Stimulated activated CD4-positive, alpha-beta T cell treated with anti-CD3 and anti-CD28 coated beads, Interleukin-2, amount 100 ng/mL, for 24 hours (primary cell): ENCODE results near the gene EXOC3L1.

Experiments
- DNase-seq, 2 donors: peaks; one replicate each; pipeline ENCODE4 v3.0.0-alpha.2; 2020

Gene EXOC3L1

GRCh38 chr16:67181346-67181745, 8.6 kb downstream of the EXOC3L1 start:
- no peak for DNase-seq

GRCh38 chr16:67180166-67180565, 9.8 kb downstream of the EXOC3L1 start:
- no peak for DNase-seq

DNA sequence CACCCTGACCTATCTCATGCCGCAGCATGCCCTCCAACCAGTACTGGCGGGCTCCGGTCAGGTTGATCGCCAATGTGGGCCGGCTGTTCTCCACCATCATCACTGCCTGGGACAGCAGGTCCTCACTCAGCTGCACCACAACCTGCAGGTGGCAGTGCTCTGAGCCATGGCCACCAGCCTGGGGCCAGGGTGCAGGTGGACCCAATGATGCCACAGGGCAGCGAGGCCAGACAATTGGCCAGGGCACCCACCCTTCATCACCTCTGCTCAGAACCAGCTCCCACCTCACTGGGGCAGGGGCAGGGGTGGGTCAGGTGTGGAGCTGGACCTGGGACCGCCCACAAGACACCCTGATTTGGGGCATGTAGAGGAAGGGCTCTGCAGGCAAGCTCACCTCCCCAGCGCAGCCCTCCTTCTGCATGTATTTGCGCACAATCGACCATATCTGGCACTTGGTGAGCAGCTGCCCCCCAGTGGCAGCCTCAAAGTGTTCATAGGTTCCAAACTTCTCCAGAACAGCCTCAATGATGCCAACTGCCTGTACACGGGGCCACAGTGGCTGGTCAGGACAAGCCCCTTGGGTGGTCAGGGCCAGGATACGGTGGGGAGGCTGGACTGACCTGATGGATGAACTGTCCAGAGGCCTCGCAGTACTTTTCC, 10.4 kb downstream of the EXOC3L1 start:
- no peak for DNase-seq

DNA sequence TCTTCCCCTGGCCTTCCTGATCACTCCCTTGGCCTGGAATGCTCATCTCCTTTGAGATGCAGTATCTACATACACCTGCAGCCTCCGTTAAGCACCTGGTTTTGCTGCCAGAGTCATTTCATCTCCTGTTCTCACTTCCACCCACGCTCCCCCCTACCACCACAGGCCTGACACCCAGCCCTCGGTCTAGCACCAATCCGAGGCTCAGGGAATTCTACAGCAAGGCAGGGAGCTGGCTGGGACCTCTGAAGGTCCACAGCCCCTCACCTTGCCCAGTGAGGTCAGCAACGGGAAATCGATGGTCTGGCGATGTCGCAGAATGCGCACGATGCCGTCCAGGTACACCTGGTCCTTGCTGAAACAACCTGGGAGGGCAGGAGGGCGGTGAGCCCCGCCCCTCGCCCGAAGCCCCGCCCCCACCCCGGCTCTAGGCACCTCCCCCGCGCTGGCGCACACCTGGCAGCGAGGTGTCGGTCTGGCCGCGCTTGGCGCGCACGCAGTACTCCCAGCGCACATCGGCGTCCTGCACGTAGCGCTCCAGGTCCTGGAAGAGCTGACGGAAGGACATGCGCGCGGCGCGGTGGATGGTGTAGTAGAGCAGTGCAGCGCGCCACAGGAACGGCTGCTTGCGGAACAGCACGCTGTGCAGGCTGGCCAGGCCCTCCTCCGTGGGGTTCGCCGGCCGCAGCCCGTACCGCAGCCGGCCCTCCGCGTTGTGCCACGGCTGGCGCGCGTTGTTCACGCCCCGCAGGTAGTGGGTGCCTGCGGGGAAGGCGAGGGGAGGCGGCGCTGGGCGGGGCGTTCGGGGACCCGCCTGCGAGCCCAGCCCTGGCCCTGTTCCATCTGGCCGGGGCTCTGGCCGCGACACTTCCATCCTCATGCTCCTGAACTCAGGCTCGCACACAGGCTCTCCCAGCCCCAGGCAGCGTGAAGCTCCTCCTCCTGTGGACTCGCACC, 11.9 kb downstream of the EXOC3L1 start:
- DNase-seq, result peak; percentile 48 to 57

DNA sequence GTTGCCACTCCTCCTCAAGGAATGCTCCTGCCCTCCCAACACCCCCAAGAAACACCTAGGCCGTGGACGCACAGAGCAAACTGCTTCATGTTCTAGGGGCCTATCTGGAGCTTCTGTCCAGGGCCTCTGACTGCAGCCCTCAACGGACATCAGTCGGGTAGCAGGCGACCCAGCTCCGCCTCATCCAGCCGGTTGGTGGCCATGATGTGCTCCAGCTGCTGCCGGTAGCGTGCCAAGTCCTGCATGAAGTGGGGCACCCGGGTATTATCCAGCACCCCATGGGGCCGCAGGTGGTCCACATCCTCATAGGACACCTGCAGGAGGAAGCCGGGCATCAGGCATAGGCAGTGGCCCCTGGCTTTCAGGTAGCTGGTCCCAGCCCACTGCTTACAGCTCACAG, 13.3 kb downstream of the EXOC3L1 start:
- no peak for DNase-seq

DNA sequence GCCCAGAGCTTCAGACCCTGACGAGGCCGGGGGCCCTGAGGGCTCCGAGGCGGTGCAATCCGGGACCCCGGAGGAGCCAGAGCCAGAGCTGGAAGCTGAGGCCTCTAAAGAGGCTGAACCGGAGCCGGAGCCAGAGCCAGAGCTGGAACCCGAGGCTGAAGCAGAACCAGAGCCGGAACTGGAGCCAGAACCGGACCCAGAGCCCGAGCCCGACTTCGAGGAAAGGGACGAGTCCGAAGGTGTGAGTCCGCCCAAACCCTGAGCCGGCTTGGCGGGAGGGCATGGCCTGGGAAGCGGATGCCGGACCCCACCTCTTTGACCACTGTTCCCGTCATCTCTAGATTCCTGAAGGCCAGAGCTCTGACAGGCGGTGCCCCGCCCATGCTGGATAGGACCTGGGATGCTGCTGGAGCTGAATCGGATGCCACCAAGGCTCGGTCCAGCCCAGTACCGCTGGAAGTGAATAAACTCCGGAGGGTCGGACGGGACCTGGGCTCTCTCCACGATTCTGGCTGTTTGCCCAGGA, 15.2 kb downstream of the EXOC3L1 start:
- no peak for DNase-seq

GRCh38 chr16:67173808-67174705, 15.9 kb downstream of the EXOC3L1 start:
- DNase-seq, result peak; percentile 60 to 73

DNA sequence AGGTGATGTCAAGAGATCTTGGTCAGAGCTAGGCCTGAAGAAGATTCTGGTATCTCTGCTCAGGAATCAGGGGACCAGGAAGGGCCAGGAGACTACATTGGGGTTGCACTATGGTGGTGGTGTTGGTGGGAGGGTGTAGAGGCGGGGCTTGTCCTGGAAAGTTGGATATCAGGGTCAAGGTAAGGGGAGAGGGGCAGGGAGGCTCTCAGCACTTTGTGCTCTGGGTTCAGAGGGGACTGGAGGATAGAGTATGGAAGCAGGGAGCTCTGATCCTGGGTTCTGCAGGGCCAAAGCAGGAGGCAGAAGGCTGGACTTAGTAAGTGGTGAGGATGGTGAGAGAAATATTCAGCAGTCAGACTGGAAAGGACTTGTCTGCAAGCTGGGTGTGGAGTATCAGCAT, 16.6 kb downstream of the EXOC3L1 start:
- no peak for DNase-seq

DNA sequence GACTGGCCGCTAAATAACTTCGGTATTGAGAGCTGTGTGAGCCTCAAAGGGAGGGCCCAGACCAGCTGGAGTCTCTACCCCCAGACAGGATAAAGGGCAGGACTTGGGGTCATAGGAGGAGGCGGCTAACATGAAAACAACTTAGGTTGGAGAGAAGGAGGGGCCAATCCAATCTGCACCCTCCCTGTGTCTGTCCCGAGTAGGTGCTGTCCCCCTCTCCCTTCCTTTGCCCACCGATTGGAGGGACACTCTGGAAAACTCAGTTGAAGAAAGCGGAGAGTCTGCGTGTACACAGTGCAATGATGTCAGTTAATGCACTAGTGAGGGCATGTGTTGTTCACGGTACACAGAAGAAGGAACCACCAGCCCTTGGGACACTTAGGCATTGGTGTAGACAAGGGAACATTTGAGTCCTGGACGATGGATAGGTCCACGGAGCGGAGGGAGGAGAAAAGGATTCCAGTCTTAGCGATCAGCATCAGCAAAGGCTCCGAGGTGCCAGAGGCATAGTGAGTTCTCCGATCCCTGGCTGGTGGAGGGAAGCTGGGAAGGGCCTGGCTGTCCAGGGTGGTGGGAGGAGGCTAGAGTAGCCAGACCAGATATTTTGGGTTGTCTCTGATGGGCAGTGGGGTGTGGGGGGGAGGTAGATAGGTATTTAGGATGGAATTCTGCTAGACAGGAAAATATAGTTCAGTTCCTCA, 18.8 kb downstream of the EXOC3L1 start:
- no peak for DNase-seq

DNA sequence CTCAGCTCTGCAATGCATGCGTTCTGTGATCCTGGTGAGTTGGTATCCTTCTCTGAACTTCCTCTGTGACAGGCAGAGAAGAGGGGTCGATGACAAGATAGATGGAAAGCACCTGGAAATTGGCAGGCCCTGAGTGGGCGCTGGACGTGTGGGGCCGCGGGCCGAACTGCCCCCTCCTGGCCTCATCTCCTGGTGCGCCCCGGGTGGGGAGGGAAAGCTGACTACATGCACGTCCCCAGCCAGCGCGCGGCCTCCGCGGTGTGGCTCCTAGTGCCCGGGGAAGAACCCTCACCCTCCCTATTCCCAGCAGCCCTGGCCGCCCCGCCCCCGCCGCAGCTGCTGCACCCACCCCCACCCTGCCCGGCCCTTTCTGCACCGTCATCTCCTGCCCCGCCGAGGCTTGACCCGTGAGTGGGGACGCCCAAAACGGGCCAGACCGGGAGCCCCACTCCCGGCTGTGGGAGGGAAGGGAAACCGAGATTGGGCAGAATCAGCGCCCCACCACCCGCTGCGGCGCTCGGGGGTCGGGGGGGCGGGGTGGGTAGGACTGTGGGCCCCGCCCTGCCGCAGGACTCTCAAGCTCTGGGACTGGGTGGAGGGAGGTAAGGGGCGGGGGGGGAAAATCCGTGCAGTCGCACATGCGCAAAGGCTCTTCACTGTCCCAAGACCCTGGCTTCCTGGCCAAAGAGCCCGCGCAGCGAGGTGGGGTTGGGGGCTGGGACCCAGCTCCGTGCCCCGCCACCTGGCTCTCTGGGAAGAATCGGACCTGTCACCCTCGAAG, 19.6 kb downstream of the EXOC3L1 start, which contains the start of gene NOL3:
TSS of gene NOL3 (plus strand) at position 371 of the 781 bp plus-strand sequence.
- peak; percentile 43 to 71 for DNase-seq

DNA sequence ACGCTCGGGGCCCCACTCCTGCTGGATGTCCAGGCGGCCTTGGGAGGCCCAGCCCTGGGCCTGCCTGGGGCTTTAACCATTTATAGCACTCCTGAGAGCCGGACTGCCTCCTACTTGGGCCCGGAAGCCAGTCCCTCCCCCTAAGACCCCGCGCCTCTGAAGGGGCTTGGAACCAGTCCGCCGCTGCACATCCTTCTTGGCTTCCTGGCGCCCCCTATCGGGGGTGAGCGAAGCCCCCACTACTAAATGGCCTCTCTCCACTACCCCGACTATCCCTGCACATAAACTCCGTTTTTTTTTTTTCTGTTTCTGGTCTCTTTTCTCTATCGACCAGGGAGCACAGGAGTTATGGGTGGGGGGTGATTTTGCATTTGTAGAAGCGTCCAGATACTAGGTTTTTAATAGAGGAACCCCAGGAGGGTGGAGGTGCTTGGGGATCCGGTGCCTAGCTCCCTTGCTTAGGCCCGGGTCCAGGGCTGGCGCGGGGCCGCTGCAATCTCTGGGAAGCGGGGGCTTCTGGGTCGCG, 20.2 kb downstream of the EXOC3L1 start:
- peak; percentile 52 to 58 for DNase-seq

DNA sequence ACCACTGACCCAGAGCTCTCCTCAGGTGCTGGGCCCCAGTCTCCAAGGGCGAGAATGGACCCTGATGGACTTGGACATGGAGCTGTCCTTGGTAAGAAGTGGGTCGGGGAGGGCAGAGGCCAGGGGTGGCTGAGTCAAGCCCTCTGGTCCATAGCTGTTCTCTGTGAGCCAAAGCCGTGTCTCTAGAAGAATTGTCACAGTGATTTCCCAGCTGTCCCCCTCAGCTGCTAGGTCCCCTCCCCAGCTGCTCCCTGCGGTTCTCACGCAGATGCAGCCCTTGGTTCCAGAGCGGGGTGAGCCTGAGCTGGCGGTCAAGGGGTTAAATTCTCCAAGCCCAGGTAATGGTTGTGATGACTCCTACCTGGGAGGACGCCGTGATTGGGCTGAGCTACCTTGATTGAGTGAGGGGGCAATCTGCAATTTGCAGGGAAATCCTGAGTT, 20.9 kb downstream of the EXOC3L1 start:
- no peak for DNase-seq

DNA sequence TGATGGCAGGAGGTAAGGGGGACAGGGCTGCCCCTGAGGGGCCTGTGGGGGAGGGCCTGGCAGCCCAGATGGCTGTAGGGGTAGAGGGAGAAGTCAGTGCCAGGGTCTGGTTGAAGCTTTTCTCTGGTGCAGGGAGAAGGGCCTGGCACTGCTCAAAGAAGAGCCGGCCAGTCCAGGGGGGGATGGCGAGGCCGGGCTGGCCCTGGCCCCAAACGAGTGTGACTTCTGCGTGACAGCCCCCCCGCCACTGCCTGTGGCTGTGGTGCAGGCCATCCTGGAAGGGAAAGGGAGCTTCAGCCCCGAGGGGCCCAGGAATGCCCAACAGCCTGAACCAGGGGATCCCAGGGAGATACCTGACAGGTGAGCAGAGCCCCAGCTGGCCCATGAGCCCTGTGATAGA, 22.3 kb downstream of the EXOC3L1 start:
- DNase-seq, result no peak

GRCh38 chr16:67166598-67167168, 23.3 kb downstream of the EXOC3L1 start:
- DNase-seq, result no peak

DNA sequence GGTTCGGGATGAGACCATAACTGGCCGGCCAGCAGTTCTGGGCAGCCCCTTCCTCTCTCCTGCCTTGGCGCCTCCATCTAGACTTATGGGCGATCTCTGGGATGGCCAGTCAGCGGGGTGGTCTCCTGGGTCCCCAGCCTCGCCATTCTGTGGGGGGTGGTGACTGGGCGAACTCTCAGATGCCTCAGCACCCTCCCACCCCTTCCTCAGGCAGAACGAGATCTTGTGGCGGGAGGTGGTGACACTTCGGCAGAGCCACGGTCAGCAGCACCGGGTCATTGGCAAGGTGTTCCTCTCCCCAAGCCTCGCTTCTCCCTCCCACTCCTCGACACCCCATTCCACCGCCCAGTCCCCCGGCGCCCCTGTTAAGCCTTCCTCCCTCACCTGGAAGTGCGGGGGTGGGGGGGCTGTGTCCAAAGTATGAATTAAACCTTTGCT, 23.8 kb downstream of the EXOC3L1 start:
- no peak for DNase-seq

DNA sequence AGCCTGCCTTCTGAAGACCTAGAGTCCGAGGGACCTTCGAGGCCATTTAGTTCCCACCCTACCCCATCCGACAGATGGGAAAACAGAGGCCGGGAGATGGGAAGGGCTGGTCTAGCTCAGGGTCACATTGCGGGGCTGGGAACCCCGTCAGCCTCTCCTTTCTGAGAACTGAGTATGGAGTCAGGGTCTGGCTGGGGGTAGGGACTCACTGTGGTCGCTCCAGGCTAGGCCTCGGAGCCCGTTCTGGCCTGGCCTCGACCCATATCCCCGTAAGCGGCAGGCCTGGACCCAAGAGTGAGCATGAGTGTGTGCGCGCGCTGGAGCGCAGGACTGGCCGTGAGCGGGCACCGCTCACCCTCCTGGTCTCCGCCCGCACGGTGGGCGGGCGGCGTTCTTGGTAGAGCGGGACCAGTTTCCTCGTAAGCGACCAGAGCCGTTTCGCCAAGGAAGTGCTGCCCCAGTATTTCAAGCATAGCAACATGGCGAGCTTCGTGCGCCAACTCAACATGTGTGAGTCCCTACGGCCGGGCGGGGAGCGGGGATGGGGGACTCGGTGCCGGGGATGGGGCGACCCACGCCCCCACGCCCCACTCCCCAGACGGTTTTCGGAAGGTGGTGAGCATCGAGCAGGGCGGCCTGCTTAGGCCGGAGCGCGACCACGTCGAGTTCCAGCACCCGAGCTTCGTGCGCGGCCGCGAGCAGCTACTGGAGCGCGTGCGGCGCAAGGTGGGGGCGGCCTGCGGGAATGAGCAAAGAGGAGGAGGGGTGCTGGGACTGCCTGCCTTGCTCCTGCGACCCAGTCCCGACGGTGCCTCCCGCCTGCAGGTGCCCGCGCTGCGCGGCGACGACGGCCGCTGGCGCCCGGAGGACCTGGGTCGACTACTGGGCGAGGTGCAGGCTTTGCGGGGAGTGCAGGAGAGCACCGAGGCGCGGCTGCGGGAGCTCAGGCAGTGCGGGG, 24.5 kb downstream of the EXOC3L1 start:
- DNase-seq, result no peak

DNA sequence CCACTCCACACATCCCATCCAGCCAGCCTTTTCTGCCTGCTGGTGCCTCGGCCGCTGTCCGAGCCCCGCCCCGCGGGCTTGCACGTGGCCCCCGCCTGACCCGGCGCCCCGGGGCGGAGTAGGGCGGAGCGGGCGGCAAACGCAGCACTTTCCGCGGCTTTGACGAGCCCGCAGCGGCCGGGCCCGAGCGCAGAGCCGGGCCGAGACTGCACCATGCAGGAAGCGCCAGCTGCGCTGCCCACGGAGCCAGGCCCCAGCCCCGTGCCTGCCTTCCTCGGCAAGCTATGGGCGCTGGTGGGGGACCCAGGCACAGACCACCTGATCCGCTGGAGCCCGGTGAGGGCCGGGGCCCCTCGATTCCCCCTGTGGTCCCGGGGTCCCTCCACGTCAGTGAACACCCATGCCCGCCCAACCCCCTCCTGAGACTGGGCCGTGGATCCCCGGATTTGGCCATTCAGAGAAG, 25.3 kb downstream of the EXOC3L1 start, which contains the start of gene HSF4:
TSS of gene HSF4 (plus strand) at position 147 of the 463 bp plus-strand sequence. CDS start at position 214, 67 bp downstream.
- no peak for DNase-seq

DNA sequence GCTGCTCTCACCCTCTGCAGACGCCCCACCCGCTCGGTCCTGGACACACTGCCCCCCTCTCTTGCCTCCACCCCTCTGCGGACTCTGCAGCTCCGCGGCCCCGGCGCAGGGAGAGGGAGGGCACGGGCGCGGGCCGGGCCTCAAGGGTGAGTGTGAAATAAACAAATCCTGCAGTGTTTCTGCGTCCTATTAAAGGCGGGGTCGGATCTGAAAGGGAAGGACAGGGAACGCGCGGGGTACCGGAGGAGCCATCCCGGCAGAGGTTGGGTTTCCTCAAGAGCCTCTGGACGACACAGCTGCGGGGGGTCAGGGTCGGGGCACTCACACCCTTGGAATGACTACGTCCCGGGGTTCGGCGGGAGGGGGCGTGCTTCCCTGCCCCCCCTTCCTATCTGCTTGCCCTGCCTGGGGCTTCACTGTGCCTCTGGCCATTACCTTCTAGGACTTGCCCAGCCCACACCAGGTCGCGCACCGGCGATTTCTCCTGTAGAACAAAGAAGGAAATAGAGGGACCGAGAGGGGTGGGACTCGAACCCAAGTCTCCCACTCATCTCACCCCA, 25.9 kb downstream of the EXOC3L1 start:
- DNase-seq, result no peak
